ENCODE results near the gene PXDC1. TPM values are rescaled to one million over a fixed set of nuclear protein-coding genes. Genes with fewer than 3 reads are reported as not detected.
A peak's percentile ranks its signal among the peaks of the same experiment; 100 is the strongest.

The PXDC1 gene
- total RNA-seq, 2 donors from 2014 or later: 406 to 488 TPM

DNA sequence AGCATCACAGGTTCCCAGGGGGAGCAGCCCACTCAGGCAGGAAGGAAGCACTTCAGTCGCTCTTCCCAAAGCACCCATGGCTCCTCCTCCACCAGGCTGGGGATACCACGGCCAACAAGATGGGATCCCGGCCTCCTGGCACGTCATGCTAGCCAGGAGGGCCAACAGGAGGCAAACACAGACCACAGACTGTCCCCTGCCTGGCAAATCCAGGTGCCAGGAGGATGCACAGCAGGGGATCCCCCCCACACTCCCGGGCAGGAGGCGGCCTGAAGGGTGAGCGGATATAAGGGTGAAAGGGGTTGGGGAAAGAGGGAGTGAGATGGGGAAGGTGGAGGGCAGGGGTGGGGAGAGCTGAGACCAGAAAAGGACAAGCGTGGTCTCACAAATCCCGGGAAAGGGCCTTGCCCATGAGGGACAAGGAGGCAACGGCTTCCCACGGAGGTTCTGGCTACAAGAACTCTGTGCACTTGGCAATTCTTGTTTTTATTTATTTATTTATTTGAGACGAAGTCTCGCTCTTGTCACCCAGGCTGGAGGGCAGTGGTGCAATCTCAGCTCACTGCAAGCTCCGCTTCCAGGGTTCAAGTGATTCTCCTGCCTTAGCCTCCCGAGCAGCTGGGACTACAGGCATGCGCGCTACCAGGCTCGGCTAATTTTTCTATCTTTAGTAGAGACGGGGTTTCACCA, 7.2 kb downstream of the PXDC1 start:
- Histone ChIP-seq H3K9me3 (no peaks in the 10 kb centered on the region), H3K4me3 (peak overlapping the region; percentile 94), H3K27ac (peak overlapping the region; percentile 97 to 100), H3K36me3 (peaks cover 17% of the 10 kb centered on the region), H3K4me1 (ENCODE audit: control insufficient read depth in 1 of 2, low read depth in 2 of 2) (peaks cover 72 to 79% of the 10 kb centered on the region in 2 donors), H3K27me3 (replicated peaks; ENCODE audit: insufficient read depth) (no peaks in the 10 kb centered on the region)
- TF ChIP-seq, protein P1, sequence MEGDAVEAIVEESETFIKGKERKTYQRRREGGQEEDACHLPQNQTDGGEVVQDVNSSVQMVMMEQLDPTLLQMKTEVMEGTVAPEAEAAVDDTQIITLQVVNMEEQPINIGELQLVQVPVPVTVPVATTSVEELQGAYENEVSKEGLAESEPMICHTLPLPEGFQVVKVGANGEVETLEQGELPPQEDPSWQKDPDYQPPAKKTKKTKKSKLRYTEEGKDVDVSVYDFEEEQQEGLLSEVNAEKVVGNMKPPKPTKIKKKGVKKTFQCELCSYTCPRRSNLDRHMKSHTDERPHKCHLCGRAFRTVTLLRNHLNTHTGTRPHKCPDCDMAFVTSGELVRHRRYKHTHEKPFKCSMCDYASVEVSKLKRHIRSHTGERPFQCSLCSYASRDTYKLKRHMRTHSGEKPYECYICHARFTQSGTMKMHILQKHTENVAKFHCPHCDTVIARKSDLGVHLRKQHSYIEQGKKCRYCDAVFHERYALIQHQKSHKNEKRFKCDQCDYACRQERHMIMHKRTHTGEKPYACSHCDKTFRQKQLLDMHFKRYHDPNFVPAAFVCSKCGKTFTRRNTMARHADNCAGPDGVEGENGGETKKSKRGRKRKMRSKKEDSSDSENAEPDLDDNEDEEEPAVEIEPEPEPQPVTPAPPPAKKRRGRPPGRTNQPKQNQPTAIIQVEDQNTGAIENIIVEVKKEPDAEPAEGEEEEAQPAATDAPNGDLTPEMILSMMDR (IDR thresholded peaks at IDR 0.05): no peak
- ATAC-seq (ENCODE audit: insufficient number of reproducible peaks, low FRiP score, low read depth): no peak
- DNase-seq (ENCODE audit: low spot score): no peak

DNA sequence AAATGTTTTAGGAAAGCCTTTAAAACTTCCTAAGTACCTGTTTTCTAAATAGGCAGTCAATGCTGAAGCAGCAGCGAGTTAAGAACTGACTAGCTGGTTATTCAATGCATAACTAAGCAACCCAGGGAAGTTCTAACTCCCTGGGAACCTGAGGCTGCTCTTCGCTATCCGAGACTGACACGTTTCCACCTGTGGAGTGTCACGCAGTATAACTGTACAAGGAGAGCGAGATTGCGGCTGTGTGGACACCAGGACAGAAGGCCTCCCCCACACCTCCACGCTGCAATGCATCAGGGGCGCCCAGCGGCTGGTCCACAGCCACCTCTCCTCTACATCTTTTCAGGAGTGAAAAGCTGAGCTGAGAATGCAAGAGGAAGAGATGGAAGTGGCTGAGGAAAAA, 8.0 kb downstream of the PXDC1 start:
- DNase-seq (ENCODE audit: low spot score) (no peak), ATAC-seq (ENCODE audit: insufficient number of reproducible peaks, low FRiP score, low read depth) (no peak)
- H3K4me1 ChIP-seq (ENCODE audit: control insufficient read depth in 1 of 2, low read depth in 2 of 2): peaks cover 76 to 87% of the 10 kb centered on the region in 2 donors
- H3K4me3 ChIP-seq: peak overlapping the region; percentile 94
- TF ChIP-seq, protein P1 (IDR thresholded peaks at IDR 0.05): no peak
- peak overlapping the region; percentile 97 to 100 for H3K27ac ChIP-seq
- H3K9me3 ChIP-seq: no peaks in the 10 kb centered on the region
- H3K36me3 ChIP-seq: peaks cover 17% of the 10 kb centered on the region
- no peaks in the 10 kb centered on the region for H3K27me3 ChIP-seq (replicated peaks; ENCODE audit: insufficient read depth)

DNA sequence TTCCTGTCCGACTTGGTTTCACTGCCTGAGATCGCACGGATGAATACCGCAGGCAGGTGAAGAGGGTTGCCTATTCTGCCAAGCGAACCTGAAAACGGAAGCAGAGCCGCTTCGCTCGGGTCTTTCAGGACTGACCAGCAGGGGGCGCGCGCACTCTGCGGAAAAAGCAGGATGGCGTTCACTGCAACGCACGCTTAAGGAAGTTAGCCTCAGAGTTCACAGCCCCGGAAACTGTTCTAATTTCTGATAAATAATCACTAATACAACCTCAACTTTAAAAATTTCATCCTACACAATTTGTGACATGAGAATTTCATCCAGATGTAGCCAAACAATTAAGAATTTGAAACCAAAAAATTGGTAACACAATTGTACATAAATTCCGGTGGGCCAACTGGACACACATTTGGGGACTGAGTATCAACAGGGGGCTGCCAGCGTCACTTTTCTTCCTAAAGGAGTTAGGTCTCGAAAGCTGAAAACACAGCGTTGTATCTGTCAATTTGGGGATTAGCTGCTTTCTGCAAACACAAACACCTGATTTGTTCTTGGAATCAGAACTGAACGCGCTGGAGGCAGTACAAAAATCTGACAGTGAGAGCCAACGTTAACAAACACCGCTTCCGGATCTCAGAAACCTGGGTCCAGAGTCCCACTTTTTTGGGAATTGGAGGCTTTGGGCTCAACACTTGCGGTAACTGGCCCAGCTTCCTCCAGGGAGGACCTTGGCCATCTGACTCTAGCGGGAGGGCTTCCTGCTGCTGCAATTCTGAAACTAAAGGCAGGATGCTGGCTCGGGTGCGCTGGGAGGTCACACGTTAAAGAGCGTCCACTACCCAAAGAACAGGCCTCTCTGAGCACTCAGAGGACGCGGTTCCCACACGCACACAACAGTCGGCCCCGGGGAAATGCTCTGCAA, 8.8 kb downstream of the PXDC1 start:
- ATAC-seq (ENCODE audit: insufficient number of reproducible peaks, low FRiP score, low read depth) (peak; percentile 66), DNase-seq (ENCODE audit: low spot score) (no peak)
- Histone ChIP-seq H3K27ac (peak overlapping the region; percentile 97 to 100), H3K9me3 (no peaks in the 10 kb centered on the region), H3K4me1 (ENCODE audit: control insufficient read depth in 1 of 2, low read depth in 2 of 2) (peaks cover 80 to 93% of the 10 kb centered on the region in 2 donors), H3K27me3 (replicated peaks; ENCODE audit: insufficient read depth) (no peaks in the 10 kb centered on the region), H3K4me3 (peak overlapping the region; percentile 94), H3K36me3 (peaks cover 23% of the 10 kb centered on the region)
- TF ChIP-seq, protein P1 (IDR thresholded peaks at IDR 0.05): peak; percentile 93

DNA sequence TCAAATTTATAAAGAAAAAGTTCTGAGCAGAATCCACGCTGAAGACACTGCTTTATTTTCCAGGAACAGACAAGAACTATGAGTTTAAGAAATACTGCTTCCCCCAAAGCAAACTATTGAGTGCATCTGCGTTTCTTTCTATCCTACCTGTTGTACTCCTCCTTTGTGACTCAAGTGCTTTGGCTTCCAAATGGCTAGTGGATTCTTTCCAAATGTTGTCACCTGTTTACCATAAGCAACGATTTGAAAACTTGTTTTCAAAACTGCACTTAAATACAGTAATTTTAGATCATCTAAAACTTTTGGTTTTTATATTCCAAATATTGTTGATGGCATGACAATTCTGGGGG, 9.5 kb downstream of the PXDC1 start:
- no peaks in the 10 kb centered on the region for H3K27me3 ChIP-seq (replicated peaks; ENCODE audit: insufficient read depth)
- peaks cover 80 to 93% of the 10 kb centered on the region in 2 donors for H3K4me1 ChIP-seq (ENCODE audit: control insufficient read depth in 1 of 2, low read depth in 2 of 2)
- peak overlapping the region; percentile 94 for H3K4me3 ChIP-seq
- H3K9me3 ChIP-seq: no peaks in the 10 kb centered on the region
- DNase-seq (ENCODE audit: low spot score): no peak
- peak overlapping the region; percentile 97 to 100 for H3K27ac ChIP-seq
- TF ChIP-seq, protein P1 (IDR thresholded peaks at IDR 0.05): no peak
- ATAC-seq (ENCODE audit: insufficient number of reproducible peaks, low FRiP score, low read depth): no peak
- H3K36me3 ChIP-seq: peaks cover 30% of the 10 kb centered on the region

DNA sequence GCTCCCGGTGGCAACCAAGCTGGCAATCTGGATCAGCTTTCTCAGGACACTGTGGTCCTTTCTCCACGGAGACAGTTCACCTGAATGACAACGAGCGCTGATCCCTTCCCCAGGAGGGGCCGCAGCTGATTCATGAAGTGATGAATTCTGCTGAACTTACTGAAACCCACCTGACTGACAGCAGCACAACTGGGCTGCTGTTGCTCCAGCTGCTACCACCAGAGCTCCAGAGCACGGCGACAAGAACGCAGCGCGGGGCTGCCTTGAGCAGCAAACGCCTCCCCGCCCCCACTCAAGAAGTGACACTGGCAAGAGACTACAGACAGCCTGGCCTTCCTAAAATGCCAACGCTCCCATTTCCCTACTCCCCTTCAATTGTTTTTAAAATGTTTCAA, 10.0 kb downstream of the PXDC1 start:
- Histone ChIP-seq H3K9me3 (no peaks in the 10 kb centered on the region), H3K27me3 (replicated peaks; ENCODE audit: insufficient read depth) (no peaks in the 10 kb centered on the region), H3K27ac (peak overlapping the region; percentile 97 to 100), H3K4me3 (peak overlapping the region; percentile 94), H3K4me1 (ENCODE audit: control insufficient read depth in 1 of 2, low read depth in 2 of 2) (peaks cover 78 to 93% of the 10 kb centered on the region in 2 donors), H3K36me3 (peaks cover 33% of the 10 kb centered on the region)
- no peak for ATAC-seq (ENCODE audit: insufficient number of reproducible peaks, low FRiP score, low read depth)
- no peak for DNase-seq (ENCODE audit: low spot score)
- TF ChIP-seq, protein P1 (IDR thresholded peaks at IDR 0.05): no peak
